Duodenal mucosa (tissue), 2 donors: ENCODE results near the gene PPP2R5B.
"Not testable (repeated sequence)": the region's sequence is repeated elsewhere in the genome, so short reads cannot be mapped to it uniquely, and the experiment has no call there.

Source experiments
- H3K27ac ChIP-seq: one replicate; pipeline ENCODE4 v1.7.0; 2013; ENCODE audit warnings: low read depth, low read length
- H3K27me3 ChIP-seq, 2 donors: one replicate each; pipeline ENCODE4 v1.7.0; 2013; ENCODE audit warnings: low read length in 2 of 2, control low read depth in 1 of 2; ENCODE audit not compliant: insufficient read depth in 2 of 2, control insufficient read depth in 1 of 2
- H3K36me3 ChIP-seq, 2 donors: one replicate each; pipeline ENCODE4 v1.7.0; 2013; ENCODE audit warnings: low read length in 2 of 2, control low read depth in 1 of 2; ENCODE audit not compliant: insufficient read depth in 2 of 2, control insufficient read depth in 1 of 2
- H3K4me1 ChIP-seq, 2 donors: one replicate each; pipeline ENCODE4 v1.7.0; 2013; ENCODE audit warnings: low read length in 2 of 2, control low read depth in 1 of 2; ENCODE audit not compliant: insufficient read depth in 2 of 2, control insufficient read depth in 1 of 2
- H3K4me3 ChIP-seq, 2 donors: one replicate each; pipeline ENCODE4 v1.7.0; 2013; ENCODE audit warnings: low read length in 2 of 2, low read depth in 1 of 2
- H3K9ac ChIP-seq, 2 donors: one replicate each; pipeline ENCODE4 v1.7.0; 2013; ENCODE audit warnings: low read length in 2 of 2, low read depth in 1 of 2
- H3K9me3 ChIP-seq, 2 donors: one replicate each; pipeline ENCODE4 v1.7.0; 2013; ENCODE audit warnings: low read length in 2 of 2, control low read depth in 1 of 2; ENCODE audit not compliant: control insufficient read depth in 1 of 2

Gene PPP2R5B

GRCh38 chr11:64970731-64971151 is 46.3 kb downstream of the PPP2R5B start:
- Histone ChIP-seq H3K9ac (no peak overlapping the region), H3K27ac (no peak overlapping the region), H3K4me1 (peaks cover 4 to 9% of the 10 kb centered on the region in 2 donors), H3K9me3 (no peaks in the 10 kb centered on the region), H3K27me3 (no peaks in the 10 kb centered on the region), H3K36me3 (no peaks in the 10 kb centered on the region), H3K4me3 (no peak overlapping the region)

GRCh38 chr11:64971421-64972233 is 47.1 kb downstream of the PPP2R5B start, which contains the start of gene MAJIN:
Gene MAJIN (minus strand): TSS chr11:64972108. CDS start chr11:64959405, 12,703 bp downstream.
- Histone ChIP-seq H3K9me3 (no peaks in the 10 kb centered on the region), H3K27me3 (no peaks in the 10 kb centered on the region), H3K4me1 (peaks cover 4 to 9% of the 10 kb centered on the region in 2 donors), H3K36me3 (no peaks in the 10 kb centered on the region), H3K4me3 (peak within 1 kb of the TSS; percentile 54 to 63), H3K9ac (peak within 1 kb of the TSS in 1 of 2 donors; percentile 44), H3K27ac (no peak within 1 kb of the TSS)

GRCh38 chr11:64974124-64974523 is 49.6 kb downstream of the PPP2R5B start:
- Histone ChIP-seq H3K4me3 (no peak overlapping the region), H3K36me3 (no peaks in the 10 kb centered on the region), H3K9me3 (no peaks in the 10 kb centered on the region), H3K27me3 (no peaks in the 10 kb centered on the region), H3K27ac (no peak overlapping the region), H3K9ac (no peak overlapping the region), H3K4me1 (peaks cover 4 to 9% of the 10 kb centered on the region in 2 donors)

- Histone ChIP-seq H3K27ac (no peak overlapping the region), H3K4me3 (no peak overlapping the region), H3K36me3 (no peaks in the 10 kb centered on the region), H3K27me3 (no peaks in the 10 kb centered on the region), H3K4me1 (peaks cover 1 to 7% of the 10 kb centered on the region in 2 donors), H3K9ac (no peak overlapping the region), H3K9me3 (no peaks in the 10 kb centered on the region)
Measured at GRCh38 chr11:64976651-64977050, 52.2 kb downstream of the PPP2R5B start.

GRCh38 chr11:64983339-64983738 is 58.9 kb downstream of the PPP2R5B start:
- H3K9ac ChIP-seq = not testable (repeated sequence)

More at GRCh38 chr11:64983339-64983738, 58.9 kb downstream of the PPP2R5B start:
- not testable (repeated sequence) for H3K9me3 ChIP-seq, H3K4me1 ChIP-seq, H3K27ac ChIP-seq, H3K36me3 ChIP-seq, H3K27me3 ChIP-seq, H3K4me3 ChIP-seq
